OCI-LY7 (cell line): ENCODE measurements around the gene TTI1. TPM values are rescaled to one million over a fixed set of nuclear protein-coding genes. Genes with fewer than 3 reads are reported as not detected.

Source experiments
- BruUV-seq: library from RNA; stranded (reverse); fragments of 400-500 nt; replicated peaks from 2 replicates; lab custom pipeline; 2021; lab: Mats Ljungman, UMichigan
- CTCF ChIA-PET: fragments of 300-600 bp; sonication (Branson Sonifier 250); formaldehyde crosslinking; loops from one replicate; lab custom pipeline; 2022; ENCODE audit warnings: antibody characterized with exemption; ENCODE audit not compliant: unreplicated experiment; lab: Charles Lee
- POLR2A ChIA-PET: fragments of 300-600 bp; sonication (Branson Sonifier 250); formaldehyde crosslinking; loops from one replicate; lab custom pipeline; 2022; ENCODE audit warnings: antibody characterized with exemption; lab: Charles Lee
- DNase-seq: peaks from one replicate; pipeline ENCODE4 v3.0.0-alpha.2; 2015; ENCODE audit warnings: low spot score
- H2AFZ ChIP-seq: fragments of 200-600 bp; sonication (generic), shearing (Covaris generic); 2 replicates; pipeline ENCODE4 v1.6.1; 2014; ENCODE audit warnings: mild to moderate bottlenecking, antibody characterized with exemption, low read length, moderate library complexity
- H3K27ac ChIP-seq: fragments of 200-600 bp; sonication (generic); 2 replicates; pipeline ENCODE4 v1.5.1; 2014; ENCODE audit warnings: mixed run types, low read depth, mild to moderate bottlenecking, moderate library complexity, low read length, inconsistent platforms; ENCODE audit not compliant: poor library complexity, severe bottlenecking
- H3K36me3 ChIP-seq: fragments of 200-600 bp; sonication (generic); 2 replicates; pipeline ENCODE4 v1.6.1; 2014; ENCODE audit warnings: mild to moderate bottlenecking, antibody characterized with exemption, low read length, moderate library complexity, mixed read lengths; ENCODE audit not compliant: insufficient read depth
- H3K4me1 ChIP-seq: fragments of 200-600 bp; sonication (generic); 2 replicates; pipeline ENCODE4 v1.5.1; 2014; ENCODE audit warnings: mild to moderate bottlenecking, low read length; ENCODE audit not compliant: insufficient read depth, poor library complexity, severe bottlenecking
- H3K4me2 ChIP-seq: fragments of 200-600 bp; sonication (generic); 2 replicates; pipeline ENCODE4 v1.6.1; 2014; ENCODE audit warnings: mild to moderate bottlenecking, low read length
- H3K4me3 ChIP-seq: fragments of 200-600 bp; sonication (generic); 2 replicates; pipeline ENCODE4 v1.5.1; 2014; ENCODE audit warnings: mild to moderate bottlenecking, low read depth, low read length; ENCODE audit not compliant: poor library complexity, severe bottlenecking
- H3K79me2 ChIP-seq: fragments of 200-600 bp; sonication (generic); 2 replicates; pipeline ENCODE4 v1.6.1; 2016; ENCODE audit warnings: low read depth, mild to moderate bottlenecking, low read length, moderate library complexity, mixed read lengths; ENCODE audit not compliant: insufficient read depth
- H3K9me2 ChIP-seq: fragments of 200-600 bp; sonication (generic); 2 replicates; pipeline ENCODE4 v1.6.1; 2016; ENCODE audit warnings: mild to moderate bottlenecking, low read length, mixed read lengths; ENCODE audit not compliant: insufficient read depth
- H3K9me3 ChIP-seq: fragments of 200-600 bp; sonication (generic); 2 replicates; pipeline ENCODE4 v1.6.1; 2014; ENCODE audit warnings: mild to moderate bottlenecking, mixed run types, low read length, mixed read lengths
- H4K20me1 ChIP-seq: fragments of 200-600 bp; sonication (generic); 2 replicates; pipeline ENCODE4 v1.6.1; 2014; ENCODE audit warnings: mild to moderate bottlenecking, antibody characterized with exemption, low read length, moderate library complexity, mixed read lengths; ENCODE audit not compliant: insufficient read depth
- CTCF ChIP-seq: fragments of 200-600 bp; sonication (generic); conservative IDR thresholded peaks from 2 replicates; pipeline ENCODE4 v1.5.1; 2014; ENCODE audit warnings: mild to moderate bottlenecking, antibody characterized with exemption, low read length, moderate library complexity, mixed read lengths
- EZH2phosphoT487 ChIP-seq: fragments of 200-600 bp; sonication (generic); IDR thresholded peaks from 2 replicates; pipeline ENCODE4 v1.6.1; 2018; ENCODE audit warnings: low read depth, borderline replicate concordance, mild to moderate bottlenecking, mixed run types, antibody characterized with exemption, low read length, moderate library complexity, mixed read lengths
- intact Hi-C: fragments of 100-400 bp; cut with micrococcal nuclease; formaldehyde crosslinking; loops from one replicate; pipeline ENCODE4 v1.10.0; 2022; ENCODE audit not compliant: unreplicated experiment
- total RNA-seq, 2 experiments: library from RNA; depleted of rRNA in 1 of 2; stranded (reverse); fragments of >200 nt in 1 of 2; shearing (Covaris generic) in 1 of 2; gene quantifications; 2 replicates each; pipeline ENCODE4 v1.2.3, GENCODE V29; 2014 to 2022

TTI1 gene
- total RNA-seq, 2 experiments from 2014 or later: 22.4 to 28.7 TPM

- H3K9me3 ChIP-seq: no peaks in the 10 kb centered on the region
- H3K27ac ChIP-seq: no peak overlapping the region
- no peak for DNase-seq
- no peak overlapping the region for H3K4me3 ChIP-seq
- H3K4me2 ChIP-seq: no peak overlapping the region
- no peaks in the 10 kb centered on the region for H4K20me1 ChIP-seq
- H2AFZ ChIP-seq: no peak overlapping the region
- no TSS peak for BruUV-seq
- no peaks in the 10 kb centered on the region for H3K79me2 ChIP-seq
- ChIA-PET CTCF (no interaction called here), POLR2A (no interaction called here)
- H3K9me2 ChIP-seq: no peaks in the 10 kb centered on the region
- intact Hi-C loops: no loop called here
- no peaks in the 10 kb centered on the region for H3K4me1 ChIP-seq
- H3K36me3 ChIP-seq: peaks cover 100% of the 10 kb centered on the region
- TF ChIP-seq EZH2phosphoT487 (no peak), CTCF (no peak)
Observed at GRCh38 chr20:38065764-38066375, 32.6 kb upstream of the TTI1 start.

- Histone ChIP-seq H3K4me3 (no peak overlapping the region), H3K36me3 (peaks cover 100% of the 10 kb centered on the region), H3K79me2 (no peaks in the 10 kb centered on the region), H3K27ac (no peak overlapping the region), H3K9me2 (no peaks in the 10 kb centered on the region), H3K9me3 (no peaks in the 10 kb centered on the region), H3K4me2 (no peak overlapping the region), H2AFZ (no peak overlapping the region), H4K20me1 (no peaks in the 10 kb centered on the region), H3K4me1 (no peaks in the 10 kb centered on the region)
- no peak for TF ChIP-seq CTCF
- no peak for TF ChIP-seq EZH2phosphoT487
- no TSS peak for BruUV-seq
- ChIA-PET POLR2A (interaction anchor here (0.6 kb wide), 1 partner anchor 472 kb away, joined by 4 read pairs; no protein-coding TSS in a partner anchor), CTCF (no interaction called here)
- intact Hi-C loops: no loop called here
- DNase-seq: no peak
Observed at GRCh38 chr20:38063911-38064530, 30.8 kb upstream of the TTI1 start.

GRCh38 chr20:38062890-38063289, 29.6 kb upstream of the TTI1 start:
- Histone ChIP-seq H3K9me2 (no peaks in the 10 kb centered on the region), H3K4me2 (no peak overlapping the region), H3K27ac (no peak overlapping the region), H3K9me3 (no peaks in the 10 kb centered on the region), H4K20me1 (no peaks in the 10 kb centered on the region), H3K4me1 (no peaks in the 10 kb centered on the region), H3K4me3 (no peak overlapping the region), H3K79me2 (no peaks in the 10 kb centered on the region), H2AFZ (no peak overlapping the region), H3K36me3 (peaks cover 100% of the 10 kb centered on the region)
- ChIA-PET CTCF (no interaction called here), POLR2A (no interaction called here)
- TF ChIP-seq CTCF (no peak), EZH2phosphoT487 (no peak)
- intact Hi-C loops: no loop called here
- DNase-seq: no peak
- no TSS peak for BruUV-seq
